NB4 (cell line): ENCODE measurements around the gene SESTD1.

Experiments used
- DNase-seq: peaks from one replicate; pipeline ENCODE4 v3.0.0; 2010; ENCODE audit warnings: low read depth
- H3K4me3 ChIP-seq: one replicate; pipeline ENCODE4 v1.5.1; 2011; ENCODE audit warnings: mild to moderate bottlenecking, low read depth, low read length, moderate library complexity
- MYC ChIP-seq: IDR thresholded peaks from 2 replicates; pipeline ENCODE4 v1.6.1; 2011; ENCODE audit warnings: low read depth, low read length
- POLR2A ChIP-seq: IDR thresholded peaks from 2 replicates; pipeline ENCODE4 v1.6.1; 2011; ENCODE audit warnings: mild to moderate bottlenecking; ENCODE audit not compliant: insufficient read length; ENCODE audit errors: extremely low read depth
- TF ChIP-seq, protein P1 (sequence below): IDR thresholded peaks from one replicate; pipeline ENCODE4 v1.5.1; 2012; ENCODE audit warnings: low read depth, low read length
- TF ChIP-seq, protein P2 (sequence below): IDR thresholded peaks from 2 replicates; pipeline ENCODE4 v1.6.1; 2011; ENCODE audit warnings: low read depth, low read length

The SESTD1 gene

DNA sequence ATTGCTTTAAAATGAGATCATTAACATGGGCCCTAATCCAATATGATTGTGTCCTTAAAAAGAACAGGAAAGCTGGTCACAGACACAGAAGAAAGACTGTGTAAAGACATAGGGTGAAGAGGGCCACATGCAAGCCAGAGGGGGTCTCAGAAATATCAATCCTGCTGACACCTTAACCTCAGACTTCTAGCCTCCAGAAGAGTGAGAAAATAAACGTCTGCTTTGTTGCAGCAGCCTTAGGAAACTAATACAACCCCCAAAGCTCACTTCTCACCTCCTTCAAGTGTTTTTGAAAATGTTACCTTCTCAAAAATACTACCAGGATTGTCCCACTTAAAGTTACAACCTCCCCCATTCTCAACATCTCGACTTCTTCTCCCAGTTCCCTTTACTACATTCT is 39.8 kb upstream of the SESTD1 start:
- no peak for TF ChIP-seq MYC
- TF ChIP-seq, protein P1, sequence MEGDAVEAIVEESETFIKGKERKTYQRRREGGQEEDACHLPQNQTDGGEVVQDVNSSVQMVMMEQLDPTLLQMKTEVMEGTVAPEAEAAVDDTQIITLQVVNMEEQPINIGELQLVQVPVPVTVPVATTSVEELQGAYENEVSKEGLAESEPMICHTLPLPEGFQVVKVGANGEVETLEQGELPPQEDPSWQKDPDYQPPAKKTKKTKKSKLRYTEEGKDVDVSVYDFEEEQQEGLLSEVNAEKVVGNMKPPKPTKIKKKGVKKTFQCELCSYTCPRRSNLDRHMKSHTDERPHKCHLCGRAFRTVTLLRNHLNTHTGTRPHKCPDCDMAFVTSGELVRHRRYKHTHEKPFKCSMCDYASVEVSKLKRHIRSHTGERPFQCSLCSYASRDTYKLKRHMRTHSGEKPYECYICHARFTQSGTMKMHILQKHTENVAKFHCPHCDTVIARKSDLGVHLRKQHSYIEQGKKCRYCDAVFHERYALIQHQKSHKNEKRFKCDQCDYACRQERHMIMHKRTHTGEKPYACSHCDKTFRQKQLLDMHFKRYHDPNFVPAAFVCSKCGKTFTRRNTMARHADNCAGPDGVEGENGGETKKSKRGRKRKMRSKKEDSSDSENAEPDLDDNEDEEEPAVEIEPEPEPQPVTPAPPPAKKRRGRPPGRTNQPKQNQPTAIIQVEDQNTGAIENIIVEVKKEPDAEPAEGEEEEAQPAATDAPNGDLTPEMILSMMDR = no peak
- no peak overlapping the region for H3K4me3 ChIP-seq
- no peak for DNase-seq

DNA sequence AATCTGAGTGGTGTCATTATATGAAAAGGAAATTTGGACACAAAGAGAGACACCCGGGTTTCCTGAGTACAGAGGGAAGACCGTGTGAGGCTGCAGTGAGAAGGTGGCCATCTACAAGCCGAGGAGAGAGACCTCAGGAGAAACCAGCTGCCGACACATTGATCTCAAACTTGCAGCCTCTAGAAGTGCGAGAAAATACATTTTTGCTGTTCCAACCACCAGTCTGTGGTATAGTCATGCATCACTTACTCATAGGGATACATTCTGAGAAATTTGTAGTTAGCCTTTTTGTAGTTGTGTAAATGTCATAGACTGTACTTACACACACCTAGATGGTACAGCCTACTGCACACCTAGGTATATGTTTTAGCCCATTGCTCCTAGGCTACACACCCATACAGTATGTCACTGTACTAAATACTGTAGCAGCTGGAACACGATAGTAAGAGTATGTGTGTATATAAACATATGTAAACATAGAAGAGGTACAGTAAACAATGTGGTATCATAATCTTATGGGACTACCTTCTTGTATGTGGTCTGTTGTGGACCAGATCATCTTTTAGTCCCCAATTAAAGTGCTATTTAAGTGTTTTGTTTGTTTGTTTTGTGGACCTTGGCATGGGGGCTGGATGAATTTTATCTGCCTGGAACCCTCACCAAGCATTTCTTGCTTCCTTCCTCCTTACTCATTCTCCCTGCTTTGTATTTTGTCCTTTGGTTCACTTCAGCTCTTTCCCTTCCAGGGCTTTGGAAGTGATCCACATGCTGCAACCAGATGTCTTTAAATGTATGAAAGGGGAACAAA is 38.3 kb upstream of the SESTD1 start:
- TF ChIP-seq MYC = no peak
- TF ChIP-seq, protein P1 = no peak
- no peak for TF ChIP-seq POLR2A
- TF ChIP-seq, protein P2, sequence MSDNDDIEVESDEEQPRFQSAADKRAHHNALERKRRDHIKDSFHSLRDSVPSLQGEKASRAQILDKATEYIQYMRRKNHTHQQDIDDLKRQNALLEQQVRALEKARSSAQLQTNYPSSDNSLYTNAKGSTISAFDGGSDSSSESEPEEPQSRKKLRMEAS = no peak
- H3K4me3 ChIP-seq = no peak overlapping the region
- DNase-seq = no peak

DNA sequence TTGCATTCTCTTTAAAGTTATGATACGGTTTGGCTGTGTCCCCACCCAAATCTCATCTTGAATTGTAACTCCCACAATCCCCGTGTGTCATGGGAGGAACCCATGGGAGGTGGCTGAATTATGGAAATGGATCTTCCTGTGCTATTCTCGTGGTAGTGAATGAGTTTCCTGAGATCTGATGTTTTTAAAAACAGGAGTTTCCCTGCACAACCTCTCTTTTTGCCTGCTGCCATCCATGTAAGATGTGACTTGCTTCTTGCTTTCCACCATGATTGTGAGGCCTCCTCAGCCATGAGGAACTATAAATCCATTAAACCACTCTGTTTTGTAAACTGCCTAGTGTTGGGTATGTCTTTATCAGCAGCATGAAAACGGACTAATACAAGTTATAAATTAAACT is 37.5 kb upstream of the SESTD1 start:
- no peak overlapping the region for H3K4me3 ChIP-seq
- no peak for DNase-seq
- TF ChIP-seq POLR2A = no peak
- TF ChIP-seq MYC = no peak
- TF ChIP-seq, protein P2 = no peak
- TF ChIP-seq, protein P1 = no peak

DNA sequence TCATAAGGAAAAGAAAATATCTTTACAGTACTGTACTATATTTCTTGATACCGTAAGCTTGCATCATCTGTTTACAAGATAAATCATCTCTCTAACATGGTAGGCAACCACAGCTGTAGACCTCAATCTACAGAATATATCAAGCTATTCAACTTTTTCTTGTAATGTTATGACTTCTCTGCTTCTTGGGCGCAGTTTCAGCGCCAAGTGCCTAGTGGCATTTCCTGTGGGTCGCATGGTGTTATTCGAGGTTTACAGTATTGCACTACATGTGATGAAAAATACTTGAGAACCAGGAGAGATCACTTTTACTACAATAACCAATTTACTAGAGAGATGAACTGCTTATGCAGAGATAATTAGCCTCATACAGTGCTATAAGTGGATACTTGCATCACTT is 34.0 kb upstream of the SESTD1 start:
- H3K4me3 ChIP-seq = no peak overlapping the region
- no peak for DNase-seq
- TF ChIP-seq, protein P1 = no peak
- TF ChIP-seq, protein P2 = no peak
- TF ChIP-seq MYC = no peak
- no peak for TF ChIP-seq POLR2A

DNA sequence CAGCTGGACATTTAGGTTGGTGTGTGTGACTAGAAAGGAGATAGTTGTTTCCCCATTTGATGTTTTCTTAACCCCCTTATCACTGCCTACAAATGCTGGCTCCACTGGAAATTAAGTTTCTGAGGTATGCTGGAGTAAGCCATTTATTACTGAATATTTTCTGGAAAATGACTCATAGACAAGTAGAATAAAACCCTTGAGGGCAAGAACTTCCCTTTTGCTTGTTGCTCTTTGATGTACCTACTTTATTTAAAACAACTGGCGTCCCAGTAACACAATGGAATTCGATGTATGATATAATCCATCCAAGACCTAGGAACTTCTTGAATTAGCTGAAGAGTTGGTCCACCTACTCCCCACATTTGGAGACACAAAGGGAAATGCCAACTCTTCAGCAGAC is 33.3 kb upstream of the SESTD1 start:
- TF ChIP-seq POLR2A (no peak), MYC (no peak)
- TF ChIP-seq, protein P1 = no peak
- TF ChIP-seq, protein P2 = no peak
- DNase-seq = no peak
- no peak overlapping the region for H3K4me3 ChIP-seq

DNA sequence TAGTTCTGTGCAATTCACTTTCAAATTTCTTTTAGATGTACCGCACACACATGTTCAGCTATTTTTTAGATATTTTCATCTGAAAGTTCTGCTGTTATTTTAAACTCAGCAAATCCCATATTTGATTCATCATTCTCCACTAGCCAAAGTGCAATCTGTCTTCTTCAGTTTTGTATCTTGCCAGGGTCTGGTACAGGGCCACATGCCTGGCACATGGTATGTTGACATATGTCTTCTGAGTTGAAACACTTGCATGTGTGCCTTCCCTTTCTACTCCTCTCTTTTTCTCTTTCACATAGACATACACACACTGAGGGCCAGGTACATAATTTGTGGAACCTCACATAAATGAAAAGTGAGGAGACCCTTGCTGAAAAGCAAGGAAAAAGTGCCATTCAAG is 25.7 kb upstream of the SESTD1 start:
- H3K4me3 ChIP-seq = no peak overlapping the region
- DNase-seq = no peak
- TF ChIP-seq POLR2A = no peak
- TF ChIP-seq, protein P2 = peak; percentile 35; the same call in 1 of the 2 replicates
